NOMO-1 treated with dmso at 0.1 percent for 144 hours (cell line): ENCODE data around the gene GLIS1.

Experiments
- DNase-seq: peaks from one replicate; lab custom pipeline; 2025; ENCODE audit not compliant: unreplicated experiment; lab: John Stamatoyannopoulos, UW

GLIS1 gene

GRCh38 chr1:53737648-53738204 is 1.2 kb downstream of the GLIS1 start:
- DNase-seq = no peak

- no peak for DNase-seq
Measured at GRCh38 chr1:53736290-53736689, 2.7 kb downstream of the GLIS1 start.

- DNase-seq = no peak
Measured at GRCh38 chr1:53735681-53736080, 3.3 kb downstream of the GLIS1 start.

- no peak for DNase-seq
Measured at GRCh38 chr1:53735261-53735660, 3.7 kb downstream of the GLIS1 start.

GRCh38 chr1:53734650-53735211 is 4.2 kb downstream of the GLIS1 start:
- no peak for DNase-seq

- DNase-seq = no peak
Measured at GRCh38 chr1:53733975-53734649, 4.9 kb downstream of the GLIS1 start.

GRCh38 chr1:53733447-53733931 is 5.5 kb downstream of the GLIS1 start:
- no peak for DNase-seq

GRCh38 chr1:53732912-53733317 is 6.0 kb downstream of the GLIS1 start:
- no peak for DNase-seq

- no peak for DNase-seq
Measured at GRCh38 chr1:53732409-53732808, 6.6 kb downstream of the GLIS1 start.

- no peak for DNase-seq
Measured at GRCh38 chr1:53731779-53732305, 7.1 kb downstream of the GLIS1 start.

GRCh38 chr1:53731043-53731600 is 7.8 kb downstream of the GLIS1 start:
- no peak for DNase-seq

GRCh38 chr1:53730224-53730865 is 8.6 kb downstream of the GLIS1 start:
- DNase-seq = no peak

GRCh38 chr1:53729456-53730223 is 9.3 kb downstream of the GLIS1 start:
- no peak for DNase-seq

GRCh38 chr1:53728702-53729455 is 10.1 kb downstream of the GLIS1 start:
- no peak for DNase-seq

- DNase-seq = no peak
Measured at GRCh38 chr1:53728196-53728595, 10.8 kb downstream of the GLIS1 start.

- DNase-seq = no peak
Measured at GRCh38 chr1:53727461-53728092, 11.4 kb downstream of the GLIS1 start.

GRCh38 chr1:53726009-53726600 is 12.9 kb downstream of the GLIS1 start:
- no peak for DNase-seq

GRCh38 chr1:53725238-53725689 is 13.7 kb downstream of the GLIS1 start:
- no peak for DNase-seq

- no peak for DNase-seq
Measured at GRCh38 chr1:53722025-53722424, 16.9 kb downstream of the GLIS1 start.
